Heart right ventricle (tissue), 16 donors: ENCODE measurements around the gene ZNF256. TPM values are rescaled to one million over a fixed set of nuclear protein-coding genes. Genes with fewer than 3 reads are reported as not detected.
"Not testable (repeated sequence)": the region's sequence is repeated elsewhere in the genome, so short reads cannot be mapped to it uniquely, and the experiment has no call there.

Experiments used
- ATAC-seq, 8 donors: fragments of 200-7000 bp; cut with Tn5 transposase; one replicate each; pipeline ENCODE4 v1.9.1; 2020; ENCODE audit warnings: mild to moderate bottlenecking in 8 of 8, moderate library complexity in 8 of 8, moderate number of reproducible peaks in 1 of 8
- DNase-seq, 2 donors: peaks; one replicate each; pipeline ENCODE4 v3.0.0-alpha.2; 2020
- H3K27ac ChIP-seq, 10 donors: fragments of 200-600 bp; sonication (generic) in 2 of 10; one replicate each; pipeline versions ENCODE4 v1.5.0 to v1.8.0; 2020 to 2022; ENCODE audit warnings: mild to moderate bottlenecking in 3 of 10
- H3K27me3 ChIP-seq, 7 donors: fragments of 200-600 bp; one replicate each; pipeline ENCODE4 v1.8.0; 2021 to 2022; ENCODE audit warnings: mild to moderate bottlenecking in 2 of 7
- H3K36me3 ChIP-seq, 9 donors: fragments of 200-600 bp; sonication (generic) in 1 of 9; one replicate each; pipeline versions ENCODE4 v1.5.0 to v1.8.0; 2020 to 2022; ENCODE audit warnings: mild to moderate bottlenecking in 2 of 9
- H3K4me1 ChIP-seq, 9 donors: fragments of 200-600 bp; sonication (generic) in 1 of 9; one replicate each; pipeline versions ENCODE4 v1.5.0 to v1.8.0; 2020 to 2022; ENCODE audit warnings: mild to moderate bottlenecking in 4 of 9
- H3K4me3 ChIP-seq, 10 donors: fragments of 200-600 bp; sonication (generic) in 2 of 10; one replicate each; pipeline versions ENCODE4 v1.5.0 to v1.8.0; 2020 to 2022; ENCODE audit warnings: mild to moderate bottlenecking in 7 of 10, moderate library complexity in 2 of 10
- H3K9me3 ChIP-seq, 11 donors: fragments of 200-600 bp in 10 of 11; sonication (generic) in 2 of 11; one replicate each; pipeline versions ENCODE4 v1.5.0 to v1.8.0; 2013 to 2022; ENCODE audit warnings: mild to moderate bottlenecking in 2 of 11, control low read depth in 1 of 11, moderate library complexity in 1 of 11
- CTCF ChIP-seq, 9 donors: fragments of 200-600 bp; sonication (generic) in 2 of 9; IDR thresholded peaks; one replicate each; pipeline versions ENCODE4 v1.5.0 to v1.8.0; 2021 to 2022; ENCODE audit warnings: antibody characterized with exemption in 9 of 9, mild to moderate bottlenecking in 5 of 9, moderate library complexity in 1 of 9
- WGBS, 2 donors: extraction: QIAGEN DNeasy Blood & Tissue Kit; methylation state at CpG; one replicate each; pipeline ENCODE4 v1.1.7; 2013; ENCODE audit warnings: inconsistent platforms in 1 of 2; 5-methylcytosine and 5-hydroxymethylcytosine counted together
- intact Hi-C, 10 donors: fragments of 100-400 bp; cut with DNase I; formaldehyde crosslinking; loops; one replicate each; pipeline versions ENCODE4 v1.11.1 to v1.14.2; 2022
- polyA plus RNA-seq, 2 donors: library from polyadenylated mRNA; stranded (reverse); fragments of 200-250 nt; gene quantifications; one replicate each; pipeline ENCODE4 v1.2.3, GENCODE V29; 2013
- total RNA-seq, 10 donors: library from RNA; stranded (reverse); fragmentation: NEBNext Ultra II Directional in 3 of 10; extraction: Animal tissue kit (Norgen Biotek cat#: 25700) in 3 of 10; gene quantifications; one replicate each; pipeline versions ENCODE4 v1.2.1 to v1.2.4, GENCODE V29; 2021 to 2023
- donor health status: Arrhythmogenic right ventricular cardiomyopathy.
- donor health status: ischemic (EF 13 %, LVEDD 7.1; RV severe dilation, severe dysfunction).
- donor health status: healthy with polysubstance abuse.
- donor health status: DM: no; HTN: yes; CAD: no.
- donor health status: DM: no; HTN: no; CAD: no.
- donor health status: ischemic (EF 25% LVEDD 6.9; RV normal size, moderate dysfunction).
- donor health status: ischemic (EF 25% LVEDD 5.7; RV mildly dilated, moderate dysfunction).
- donor health status: healthy.
- donor health status: DM: yes; HTN: yes; CAD: no.
- donor health status: Ischemic cardiomyopathy.
- donor health status: ischemic (EF 35%, LVEDD 5.7; RV mildly dilated, moderate dysfunction).
- donor health status: nonischemic (EF 11% LVEDD 7.7; RV severe dilation, severe dysfunction).
- donor health status: DM: yes; HTN: yes; CAD: no.
- donor health status: PGD.
- donor health status: ischemic (EF 29% LVEDD 5.4; RV normal size, mild dysfunction).
- donor health status: nonischemic (EF 23%, LVEDD 6.1; RV moderate dilation, normal function).

Gene ZNF256
- total and polyA plus RNA-seq, 12 donors, result 4.9 to 14.9 (median 10.5) TPM

- H3K4me1 ChIP-seq, result peaks cover 0 to 20% (median 14%) of the 10 kb centered on the region in 9 donors
- 0% methylated on average over 51 of the region's 51 CpGs for WGBS, 2 donors
Measured at GRCh38 chr19:57916168-57916995, 31.1 kb downstream of the ZNF256 start, which contains the start of gene ZNF417. Gene ZNF417 (minus strand): TSS chr19:57916592. CDS start chr19:57916411, 181 bp downstream.

GRCh38 chr19:57914531-57914930 lies 33.0 kb downstream of the ZNF256 start:
- ATAC-seq (no peak), DNase-seq (no peak)
- no peak for TF ChIP-seq CTCF (IDR thresholded peaks at IDR 0.05)
- Histone ChIP-seq H3K4me1 (peaks cover 0 to 20% (median 14%) of the 10 kb centered on the region in 9 donors), H3K9me3 (peaks cover 0 to 43% (median 0%) of the 10 kb centered on the region in 11 donors), H3K27ac (no peak overlapping the region), H3K36me3 (peaks cover 0 to 57% (median 25%) of the 10 kb centered on the region in 9 donors), H3K27me3 (no peaks in the 10 kb centered on the region), H3K4me3 (peak overlapping the region in 1 of 10 donors; percentile 99)
- intact Hi-C loops, result no loop called here
- 89 to 90% methylated on average over 3 of the region's 3 CpGs for WGBS, 2 donors

More at GRCh38 chr19:57916168-57916995, 31.1 kb downstream of the ZNF256 start, which contains the start of gene ZNF417:
- Histone ChIP-seq H3K9me3 (peaks cover 0 to 42% (median 0%) of the 10 kb centered on the region in 11 donors), H3K27ac (peak within 1 kb of the TSS in 9 of 10 donors; percentile 76 to 90 (median 85)), H3K36me3 (peaks cover 0 to 60% (median 23%) of the 10 kb centered on the region in 9 donors), H3K4me3 (peak within 1 kb of the TSS; percentile 69 to 99 (median 94))
- DNase-seq (peak; percentile 69 to 93), ATAC-seq (peak; percentile 97 to 100 (median 99))
- H3K27me3 ChIP-seq, intact Hi-C loops: not testable (repeated sequence)
- TF ChIP-seq CTCF (IDR thresholded peaks at IDR 0.05), result peak in 6 of 9 donors; percentile 17 to 61 (median 44)

- WGBS, 2 donors, result 73 to 75% methylated on average over 3 of the region's 3 CpGs
- intact Hi-C loops, result loop anchor here in 2 of 10 donors (10.0 kb wide), 2 partner anchors 163 to 173 kb away; partner anchors contain the start of gene ZNF776 (in 1 of the 2)
- Histone ChIP-seq H3K27ac (no peak overlapping the region), H3K27me3 (no peaks in the 10 kb centered on the region), H3K9me3 (peaks cover 0 to 69% (median 0%) of the 10 kb centered on the region in 11 donors), H3K36me3 (peaks cover 0 to 64% (median 38%) of the 10 kb centered on the region in 9 donors), H3K4me1 (peaks cover 0 to 5% (median 0%) of the 10 kb centered on the region in 9 donors), H3K4me3 (no peak overlapping the region)
- TF ChIP-seq CTCF (IDR thresholded peaks at IDR 0.05), result no peak
- DNase-seq (no peak), ATAC-seq (no peak)
Measured at GRCh38 chr19:57907394-57907793, 40.1 kb downstream of the ZNF256 start.

GRCh38 chr19:57905258-57905657 lies 42.2 kb downstream of the ZNF256 start:
- DNase-seq (no peak), ATAC-seq (no peak)
- peaks cover 0 to 60% (median 0%) of the 10 kb centered on the region in 11 donors for H3K9me3 ChIP-seq
- H3K27me3 ChIP-seq, result no peaks in the 10 kb centered on the region
- intact Hi-C loops, result loop anchor here in 2 of 10 donors (10.0 kb wide), 2 partner anchors 160 to 170 kb away; partner anchors contain the start of gene ZNF776 (in 1 of the 2)
- H3K4me1 ChIP-seq, result peaks cover 0 to 5% (median 0%) of the 10 kb centered on the region in 9 donors
- H3K36me3 ChIP-seq, result peaks cover 0 to 43% (median 16%) of the 10 kb centered on the region in 9 donors
- no peak for TF ChIP-seq CTCF (IDR thresholded peaks at IDR 0.05)
- H3K27ac ChIP-seq, result no peak overlapping the region
- 93 to 94% methylated on average over 6 of the region's 6 CpGs for WGBS, 2 donors
- H3K4me3 ChIP-seq, result no peak overlapping the region
